SU-DHL-6 (cell line): ENCODE data around the gene LY9.

Experiments
- CTCF ChIP-seq: fragments of 200-600 bp; sonication (generic); IDR thresholded peaks from one replicate; pipeline ENCODE4 v1.5.1; 2017; ENCODE audit warnings: antibody characterized with exemption, mild to moderate bottlenecking, low read length, moderate library complexity; ENCODE audit not compliant: insufficient read depth, poor library complexity, severe bottlenecking
- EZH2phosphoT487 ChIP-seq: fragments of 200-600 bp; sonication (generic), shearing (Covaris generic); conservative IDR thresholded peaks from 2 replicates; pipeline ENCODE4 v1.6.1; 2018; ENCODE audit warnings: mild to moderate bottlenecking, antibody characterized with exemption, low read length, moderate library complexity, mixed read lengths

- TF ChIP-seq CTCF = peak; percentile 34
- no peak for TF ChIP-seq EZH2phosphoT487
Observed at GRCh38 chr1:160837558-160838205, 41.7 kb downstream of the LY9 start.
